Breast epithelium (tissue), 3 donors: ENCODE results near the gene P2RY13.

Source experiments
- CTCF ChIP-seq, 3 donors: fragments of 450-650 bp; IDR thresholded peaks; one replicate each; pipeline ENCODE4 v1.5.1; 2016 to 2017; ENCODE audit warnings: antibody characterized with exemption in 3 of 3, mild to moderate bottlenecking in 3 of 3, moderate library complexity in 3 of 3
- POLR2A ChIP-seq: fragments of 450-650 bp; IDR thresholded peaks from one replicate; pipeline ENCODE4 v1.6.1; 2016; ENCODE audit warnings: antibody characterized with exemption, mild to moderate bottlenecking, moderate library complexity
- POLR2AphosphoS5 ChIP-seq, 3 donors: sonication (generic); formaldehyde crosslinking; IDR thresholded peaks; one replicate each; pipeline ENCODE4 v1.6.1; 2017; ENCODE audit warnings: antibody characterized with exemption in 3 of 3

GRCh38 chr3:151351648-151352047 lies 22.3 kb upstream of the P2RY13 start:
- TF ChIP-seq CTCF (IDR thresholded peaks at IDR 0.05), result no peak
- no peak for TF ChIP-seq POLR2A
- TF ChIP-seq POLR2AphosphoS5 (IDR thresholded peaks at IDR 0.05), result no peak
